Measurements from ENCODE around the gene IFT52. TPM values are rescaled to one million over a fixed set of nuclear protein-coding genes. Genes with fewer than 3 reads are reported as not detected.

IFT52 gene
- total and polyA plus RNA-seq, 9 donors: 24.3 to 37.0 (median 28.6) TPM

GRCh38 chr20:43549416-43550065 lies 41.2 kb upstream of the IFT52 start:
- no peak overlapping the region for H3K4me3 ChIP-seq (ENCODE audit: low read length)
- DNase-seq: no peak
- no peaks in the 10 kb centered on the region for H3K27me3 ChIP-seq (ENCODE audit: control insufficient read depth, insufficient read depth, low read length)
- no peak overlapping the region for H3K27ac ChIP-seq (ENCODE audit: low read length)
- H3K9me3 ChIP-seq (replicated peaks; ENCODE audit: control insufficient read depth, low read depth, low read length): no peaks in the 10 kb centered on the region
- no peaks in the 10 kb centered on the region for H3K4me1 ChIP-seq (ENCODE audit: control insufficient read depth, insufficient read depth, low read length)
- WGBS (ENCODE audit: insufficient coverage): no CpG with 5 or more reads among the region's 4 CpGs
- H3K36me3 ChIP-seq (ENCODE audit: control insufficient read depth, insufficient read depth, low read length): peaks cover 3% of the 10 kb centered on the region

DNA sequence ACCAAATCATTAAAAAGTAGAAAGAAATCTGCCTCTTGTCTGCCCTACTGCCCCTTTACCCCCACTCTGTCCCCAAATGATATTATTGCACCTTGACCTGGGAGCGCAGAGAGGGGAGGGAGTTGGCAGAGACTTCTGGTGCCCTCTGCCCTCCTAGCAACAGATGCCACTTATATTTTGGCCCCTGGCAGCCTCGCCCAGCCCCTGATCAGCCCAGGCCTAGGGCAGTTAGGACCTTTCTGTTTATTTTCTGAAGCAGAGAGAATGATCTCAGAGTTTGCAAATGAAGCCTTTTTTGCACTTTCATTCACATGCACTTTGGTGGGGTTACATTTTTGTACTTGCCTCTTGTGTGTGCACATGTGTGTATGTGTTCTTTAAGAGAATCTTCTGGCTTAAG lies 40.3 kb upstream of the IFT52 start:
- H3K27ac ChIP-seq (ENCODE audit: low read length): no peak overlapping the region
- DNase-seq: no peak
- H3K4me1 ChIP-seq (ENCODE audit: control insufficient read depth, insufficient read depth, low read length): no peaks in the 10 kb centered on the region
- WGBS (ENCODE audit: insufficient coverage): no CpG with 5 or more reads among the region's 2 CpGs
- no peak overlapping the region for H3K4me3 ChIP-seq (ENCODE audit: low read length)
- H3K9me3 ChIP-seq (replicated peaks; ENCODE audit: control insufficient read depth, low read depth, low read length): no peaks in the 10 kb centered on the region
- H3K27me3 ChIP-seq (ENCODE audit: control insufficient read depth, insufficient read depth, low read length): no peaks in the 10 kb centered on the region
- H3K36me3 ChIP-seq (ENCODE audit: control insufficient read depth, insufficient read depth, low read length): peaks cover 3% of the 10 kb centered on the region

DNA sequence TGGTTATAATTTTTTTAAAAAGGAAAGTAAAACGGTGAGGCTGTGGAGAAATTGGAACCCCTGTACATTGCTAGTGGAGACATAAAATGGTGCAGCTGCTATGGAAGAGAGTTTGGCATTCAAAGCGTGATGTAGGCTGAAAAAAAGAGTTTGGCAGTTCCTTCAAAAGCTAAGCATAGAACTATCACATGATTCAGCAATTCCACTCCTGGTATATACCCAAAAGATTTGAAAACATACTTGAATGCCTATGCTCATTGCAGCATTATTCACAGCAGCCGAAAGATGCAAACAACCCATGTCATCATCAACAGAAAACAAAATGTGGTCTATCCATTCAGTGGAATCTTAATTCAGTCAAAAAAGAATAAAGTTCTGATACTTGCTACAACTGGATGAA lies 36.4 kb upstream of the IFT52 start:
- no peak for DNase-seq
- Histone ChIP-seq H3K4me1 (ENCODE audit: control insufficient read depth, insufficient read depth, low read length) (no peaks in the 10 kb centered on the region), H3K36me3 (ENCODE audit: control insufficient read depth, insufficient read depth, low read length) (no peaks in the 10 kb centered on the region), H3K27ac (ENCODE audit: low read length) (no peak overlapping the region), H3K4me3 (ENCODE audit: low read length) (no peak overlapping the region), H3K27me3 (ENCODE audit: control insufficient read depth, insufficient read depth, low read length) (no peaks in the 10 kb centered on the region), H3K9me3 (replicated peaks; ENCODE audit: control insufficient read depth, low read depth, low read length) (no peaks in the 10 kb centered on the region)
- WGBS (ENCODE audit: insufficient coverage): no CpG with 5 or more reads among the region's 3 CpGs

GRCh38 chr20:43558412-43559146 lies 32.2 kb upstream of the IFT52 start, which contains the start of gene SGK2:
SGK2 (plus strand) TSS chr20:43559027; CDS start chr20:43566496, 7,469 bp downstream.
- WGBS (ENCODE audit: insufficient coverage): 83% methylated on average over 9 of the region's 12 CpGs
- no peaks in the 10 kb centered on the region for H3K27me3 ChIP-seq (ENCODE audit: control insufficient read depth, insufficient read depth, low read length)

GRCh38 chr20:43559147-43559987 lies 31.4 kb upstream of the IFT52 start:
- DNase-seq: no peak
- Histone ChIP-seq H3K4me1 (ENCODE audit: control insufficient read depth, insufficient read depth, low read length) (no peaks in the 10 kb centered on the region), H3K27ac (ENCODE audit: low read length) (no peak overlapping the region), H3K36me3 (ENCODE audit: control insufficient read depth, insufficient read depth, low read length) (no peaks in the 10 kb centered on the region), H3K9me3 (replicated peaks; ENCODE audit: control insufficient read depth, low read depth, low read length) (no peaks in the 10 kb centered on the region), H3K27me3 (ENCODE audit: control insufficient read depth, insufficient read depth, low read length) (no peaks in the 10 kb centered on the region), H3K4me3 (ENCODE audit: low read length) (no peak overlapping the region)
- 89% methylated on average over 8 of the region's 8 CpGs for WGBS (ENCODE audit: insufficient coverage)

More at GRCh38 chr20:43558412-43559146, 32.2 kb upstream of the IFT52 start, which contains the start of gene SGK2:
- DNase-seq: no peak
- Histone ChIP-seq H3K4me1 (ENCODE audit: control insufficient read depth, insufficient read depth, low read length) (no peaks in the 10 kb centered on the region), H3K27ac (ENCODE audit: low read length) (no peak within 1 kb of the TSS), H3K36me3 (ENCODE audit: control insufficient read depth, insufficient read depth, low read length) (no peaks in the 10 kb centered on the region), H3K9me3 (replicated peaks; ENCODE audit: control insufficient read depth, low read depth, low read length) (no peaks in the 10 kb centered on the region), H3K4me3 (ENCODE audit: low read length) (no peak within 1 kb of the TSS)

- 73% methylated on average over 2 of the region's 3 CpGs for WGBS (ENCODE audit: insufficient coverage)
- no peak overlapping the region for H3K4me3 ChIP-seq (ENCODE audit: low read length)
- no peak for DNase-seq
- no peak overlapping the region for H3K27ac ChIP-seq (ENCODE audit: low read length)
- H3K27me3 ChIP-seq (ENCODE audit: control insufficient read depth, insufficient read depth, low read length): no peaks in the 10 kb centered on the region
- H3K36me3 ChIP-seq (ENCODE audit: control insufficient read depth, insufficient read depth, low read length): no peaks in the 10 kb centered on the region
- no peaks in the 10 kb centered on the region for H3K9me3 ChIP-seq (replicated peaks; ENCODE audit: control insufficient read depth, low read depth, low read length)
- no peaks in the 10 kb centered on the region for H3K4me1 ChIP-seq (ENCODE audit: control insufficient read depth, insufficient read depth, low read length)
Measured at GRCh38 chr20:43560974-43561373, 29.8 kb upstream of the IFT52 start.

GRCh38 chr20:43563429-43563828 lies 27.3 kb upstream of the IFT52 start:
- no peak overlapping the region for H3K27ac ChIP-seq (ENCODE audit: low read length)
- no peaks in the 10 kb centered on the region for H3K4me1 ChIP-seq (ENCODE audit: control insufficient read depth, insufficient read depth, low read length)
- no peak overlapping the region for H3K4me3 ChIP-seq (ENCODE audit: low read length)
- H3K27me3 ChIP-seq (ENCODE audit: control insufficient read depth, insufficient read depth, low read length): no peaks in the 10 kb centered on the region
- WGBS (ENCODE audit: insufficient coverage): 53% methylated on average over 3 of the region's 3 CpGs
- DNase-seq: no peak
- H3K9me3 ChIP-seq (replicated peaks; ENCODE audit: control insufficient read depth, low read depth, low read length): no peaks in the 10 kb centered on the region
- H3K36me3 ChIP-seq (ENCODE audit: control insufficient read depth, insufficient read depth, low read length): no peaks in the 10 kb centered on the region

GRCh38 chr20:43563991-43564390 lies 26.7 kb upstream of the IFT52 start:
- Histone ChIP-seq H3K9me3 (replicated peaks; ENCODE audit: control insufficient read depth, low read depth, low read length) (no peaks in the 10 kb centered on the region), H3K27me3 (ENCODE audit: control insufficient read depth, insufficient read depth, low read length) (no peaks in the 10 kb centered on the region)
- WGBS (ENCODE audit: insufficient coverage): 83% methylated on average over 7 of the region's 7 CpGs

GRCh38 chr20:43564455-43564854 lies 26.3 kb upstream of the IFT52 start:
- 98% methylated on average over 7 of the region's 8 CpGs for WGBS (ENCODE audit: insufficient coverage)
- Histone ChIP-seq H3K27me3 (ENCODE audit: control insufficient read depth, insufficient read depth, low read length) (no peaks in the 10 kb centered on the region), H3K27ac (ENCODE audit: low read length) (no peak overlapping the region), H3K9me3 (replicated peaks; ENCODE audit: control insufficient read depth, low read depth, low read length) (no peaks in the 10 kb centered on the region), H3K36me3 (ENCODE audit: control insufficient read depth, insufficient read depth, low read length) (no peaks in the 10 kb centered on the region), H3K4me1 (ENCODE audit: control insufficient read depth, insufficient read depth, low read length) (no peaks in the 10 kb centered on the region), H3K4me3 (ENCODE audit: low read length) (no peak overlapping the region)
- no peak for DNase-seq

More at GRCh38 chr20:43563991-43564390, 26.7 kb upstream of the IFT52 start:
- Histone ChIP-seq H3K4me1 (ENCODE audit: control insufficient read depth, insufficient read depth, low read length) (no peaks in the 10 kb centered on the region), H3K36me3 (ENCODE audit: control insufficient read depth, insufficient read depth, low read length) (no peaks in the 10 kb centered on the region), H3K27ac (ENCODE audit: low read length) (no peak overlapping the region), H3K4me3 (ENCODE audit: low read length) (no peak overlapping the region)
- DNase-seq: no peak
